HG03280 (cell line): ENCODE measurements around the gene FSHR.

Experiments
- ATAC-seq: cut with Tn5 transposase; IDR thresholded peaks from one replicate; pipeline ENCODE4 v1.9.1; 2021; ENCODE audit warnings: mild to moderate bottlenecking, moderate library complexity; ENCODE audit not compliant: unreplicated experiment

Gene FSHR

GRCh38 chr2:48915227-48915626, 239.1 kb downstream of the FSHR start:
- ATAC-seq, result no peak

- ATAC-seq, result peak; percentile 52
Measured at GRCh38 chr2:48914477-48915089, 239.7 kb downstream of the FSHR start.
